Endodermal cell (in vitro differentiated cells): ENCODE data around the gene BET1L. TPM values are rescaled to one million over a fixed set of nuclear protein-coding genes. Genes with fewer than 3 reads are reported as not detected.
"Not testable (repeated sequence)": the region's sequence is repeated elsewhere in the genome, so short reads cannot be mapped to it uniquely, and the experiment has no call there.

Source experiments
- DNase-seq: peaks from one replicate; pipeline ENCODE4 v3.0.0-alpha.2; 2017
- H3K27ac ChIP-seq: 2 replicates; pipeline ENCODE4 v1.5.1; 2013; ENCODE audit warnings: mild to moderate bottlenecking, low read depth, low read length, moderate library complexity
- H3K27me3 ChIP-seq: 2 replicates; pipeline ENCODE4 v1.6.1; 2013; ENCODE audit warnings: mild to moderate bottlenecking, low read length, moderate library complexity; ENCODE audit not compliant: insufficient read depth, control insufficient read depth, poor library complexity, severe bottlenecking
- H3K36me3 ChIP-seq: 2 replicates; pipeline ENCODE4 v1.7.0; 2013; ENCODE audit warnings: mild to moderate bottlenecking, low read length, moderate library complexity; ENCODE audit not compliant: control insufficient read depth, insufficient read depth
- H3K4me1 ChIP-seq: one replicate; pipeline ENCODE4 v1.7.0; 2013; ENCODE audit warnings: low read length; ENCODE audit not compliant: control insufficient read depth, insufficient read depth
- H3K4me3 ChIP-seq: 2 replicates; pipeline ENCODE4 v1.5.1; 2013; ENCODE audit warnings: mild to moderate bottlenecking, low read length, moderate library complexity
- H3K9ac ChIP-seq: 2 replicates; pipeline ENCODE4 v1.6.1; 2013; ENCODE audit warnings: mild to moderate bottlenecking, low read length, moderate library complexity; ENCODE audit not compliant: poor library complexity, severe bottlenecking; ENCODE audit errors: extremely low read depth
- H3K9me3 ChIP-seq: 2 replicates; pipeline ENCODE4 v1.6.1; 2013; ENCODE audit warnings: mild to moderate bottlenecking, low read length, moderate library complexity; ENCODE audit not compliant: control insufficient read depth
- H3K27ac Mint-ChIP-seq: 2 replicates; pipeline ENCODE4 v1.8.0; 2020; ENCODE audit warnings: mixed read lengths
- H3K27me3 Mint-ChIP-seq: 2 replicates; pipeline ENCODE4 v1.8.0; 2021; ENCODE audit warnings: mild to moderate bottlenecking, mixed read lengths; ENCODE audit not compliant: insufficient read depth
- H3K36me3 Mint-ChIP-seq: 2 replicates; pipeline ENCODE4 v1.8.0; 2020; ENCODE audit warnings: low read depth, mixed read lengths
- H3K4me1 Mint-ChIP-seq: 2 replicates; pipeline ENCODE4 v1.8.0; 2020; ENCODE audit warnings: mixed read lengths
- H3K4me3 Mint-ChIP-seq: 2 replicates; pipeline ENCODE4 v1.8.0; 2020; ENCODE audit warnings: mild to moderate bottlenecking, moderate library complexity, mixed read lengths
- H3K9me3 Mint-ChIP-seq: 2 replicates; pipeline ENCODE4 v1.8.0; 2020; ENCODE audit warnings: mild to moderate bottlenecking, mixed read lengths
- WGBS, 2 experiments: methylation state at CpG; one replicate each; pipeline versions ENCODE4 v1.1.5 to v1.1.7; 2013; ENCODE audit warnings: missing lambda C conversion rate in 2 of 2, mixed read lengths in 1 of 2; ENCODE audit not compliant: insufficient coverage in 1 of 2, insufficient read length in 1 of 2; 5-methylcytosine and 5-hydroxymethylcytosine counted together
- total RNA-seq, 2 donors: library from RNA; stranded (reverse); fragmentation: NEBNext Ultra II Directional in 1 of 2; extraction: Animal tissue kit (Norgen Biotek cat#: 25700) in 1 of 2; gene quantifications; 2 replicates in 1 of 2; 3 replicates in 1 of 2; pipeline ENCODE4 v1.2.1, GENCODE V29; 2021
- TF ChIP-seq, protein P1 (sequence below): fragments of 200-600 bp; sonication (generic); conservative IDR thresholded peaks from 2 replicates; pipeline ENCODE4 v1.5.0; 2021; ENCODE audit warnings: antibody characterized with exemption, mild to moderate bottlenecking

Gene BET1L
- total RNA-seq, 2 donors from 2014 or later: 47.4 to 63.7 TPM

DNA sequence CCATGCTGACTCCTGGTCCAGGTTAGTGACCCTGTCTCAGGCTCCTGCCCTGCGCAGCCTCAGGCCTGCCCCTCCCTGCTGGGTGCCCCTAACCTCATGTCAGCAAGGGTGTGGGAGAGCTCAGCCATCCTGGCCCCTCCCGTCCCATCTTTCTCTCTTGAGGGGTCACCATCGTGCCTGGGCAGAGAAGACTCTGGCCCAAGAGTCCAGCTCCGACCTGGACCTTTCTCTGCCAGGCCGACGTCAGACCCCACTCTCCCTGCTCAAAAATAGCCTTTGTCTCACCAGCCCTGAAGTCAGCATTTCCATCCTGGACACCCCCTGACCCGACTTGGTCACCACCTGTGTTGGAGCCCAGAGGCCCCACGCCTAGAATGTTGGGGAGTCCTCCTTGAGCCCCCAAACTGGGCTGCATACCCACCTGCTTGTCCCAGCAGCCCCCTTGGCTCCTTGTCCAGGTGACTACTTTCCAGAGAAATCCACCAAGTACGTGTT lies 9.4 kb downstream of the BET1L start:
- no peak overlapping the region for H3K4me3 Mint-ChIP-seq

DNA sequence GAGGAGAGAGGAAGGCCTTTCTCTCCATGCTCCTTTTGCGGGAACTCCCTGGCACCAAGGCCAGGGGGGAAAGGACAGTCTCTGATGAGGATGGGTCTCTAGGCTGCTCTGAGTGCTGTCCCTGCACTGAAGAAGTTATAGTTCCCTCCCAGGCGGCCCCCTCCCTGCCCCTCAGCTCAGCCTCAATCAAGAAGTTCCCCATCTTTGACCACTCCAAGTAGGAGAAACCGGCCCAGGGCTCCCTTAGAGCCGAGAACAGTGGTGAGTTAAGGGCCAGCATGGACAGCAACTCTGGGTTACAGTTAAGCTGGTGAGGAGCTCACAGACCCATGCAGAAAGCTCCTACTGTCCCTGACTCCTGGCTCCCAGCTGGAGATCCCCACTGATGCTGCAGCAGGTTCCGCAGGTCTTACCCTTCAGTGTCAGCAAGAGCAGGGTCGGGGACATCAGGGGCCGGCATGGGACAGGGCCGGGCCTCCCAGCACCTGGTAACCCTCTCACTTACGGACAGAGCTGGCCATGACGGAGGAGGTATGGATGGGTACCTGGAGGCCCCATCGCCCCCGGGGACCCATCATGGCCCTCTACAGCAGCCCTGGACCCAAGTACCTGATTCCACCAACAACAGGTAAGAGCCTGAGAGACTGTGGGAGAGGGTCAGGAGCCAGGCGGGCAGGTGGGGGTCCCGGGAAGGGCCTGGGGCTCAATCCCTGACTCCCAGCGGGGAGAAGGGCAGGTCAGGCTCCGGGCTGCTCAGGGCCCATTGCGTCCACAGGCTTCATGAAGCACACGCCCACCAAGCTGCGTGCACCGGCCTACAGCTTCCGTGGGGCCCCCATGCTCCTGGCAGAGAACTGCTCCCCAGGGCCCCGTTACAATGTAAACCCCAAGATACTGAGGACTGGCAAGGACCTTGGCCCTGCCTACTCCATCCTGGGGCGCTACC lies 10.1 kb downstream of the BET1L start:
- H3K4me3 Mint-ChIP-seq: no peak overlapping the region
- Histone ChIP-seq H3K9ac (no peak overlapping the region), H3K4me3 (no peak overlapping the region), H3K9me3 (no peaks in the 10 kb centered on the region), H3K27ac (no peak overlapping the region), H3K36me3 (peaks cover 9% of the 10 kb centered on the region), H3K4me1 (peaks cover 4% of the 10 kb centered on the region), H3K27me3 (no peaks in the 10 kb centered on the region)
- WGBS, 2 experiments: 93 to 96% methylated on average over 13 to 23 of the region's 23 CpGs
- no peak overlapping the region for H3K27ac Mint-ChIP-seq
- H3K9me3 Mint-ChIP-seq: peaks cover 1% of the 10 kb centered on the region
- TF ChIP-seq, protein P1, sequence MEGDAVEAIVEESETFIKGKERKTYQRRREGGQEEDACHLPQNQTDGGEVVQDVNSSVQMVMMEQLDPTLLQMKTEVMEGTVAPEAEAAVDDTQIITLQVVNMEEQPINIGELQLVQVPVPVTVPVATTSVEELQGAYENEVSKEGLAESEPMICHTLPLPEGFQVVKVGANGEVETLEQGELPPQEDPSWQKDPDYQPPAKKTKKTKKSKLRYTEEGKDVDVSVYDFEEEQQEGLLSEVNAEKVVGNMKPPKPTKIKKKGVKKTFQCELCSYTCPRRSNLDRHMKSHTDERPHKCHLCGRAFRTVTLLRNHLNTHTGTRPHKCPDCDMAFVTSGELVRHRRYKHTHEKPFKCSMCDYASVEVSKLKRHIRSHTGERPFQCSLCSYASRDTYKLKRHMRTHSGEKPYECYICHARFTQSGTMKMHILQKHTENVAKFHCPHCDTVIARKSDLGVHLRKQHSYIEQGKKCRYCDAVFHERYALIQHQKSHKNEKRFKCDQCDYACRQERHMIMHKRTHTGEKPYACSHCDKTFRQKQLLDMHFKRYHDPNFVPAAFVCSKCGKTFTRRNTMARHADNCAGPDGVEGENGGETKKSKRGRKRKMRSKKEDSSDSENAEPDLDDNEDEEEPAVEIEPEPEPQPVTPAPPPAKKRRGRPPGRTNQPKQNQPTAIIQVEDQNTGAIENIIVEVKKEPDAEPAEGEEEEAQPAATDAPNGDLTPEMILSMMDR: no peak
- DNase-seq: peak; percentile 35
- H3K27me3 Mint-ChIP-seq: peaks cover 2% of the 10 kb centered on the region
- peaks cover 2% of the 10 kb centered on the region for H3K4me1 Mint-ChIP-seq
- H3K36me3 Mint-ChIP-seq: peaks cover 10% of the 10 kb centered on the region

More for the DNA sequence above, 9.4 kb downstream of the BET1L start:
- TF ChIP-seq, protein P1: no peak
- H3K4me1 ChIP-seq: peaks cover 11% of the 10 kb centered on the region
- Mint-ChIP-seq H3K9me3 (no peaks in the 10 kb centered on the region), H3K36me3 (peaks cover 13% of the 10 kb centered on the region), H3K27me3 (peaks cover 2% of the 10 kb centered on the region), H3K4me1 (peaks cover 9% of the 10 kb centered on the region), H3K27ac (no peak overlapping the region)
- H3K27me3 ChIP-seq: no peaks in the 10 kb centered on the region
- WGBS, 2 experiments: 89 to 100% methylated on average over 2 to 9 of the region's 9 CpGs
- H3K4me3 ChIP-seq: no peak overlapping the region
- no peak overlapping the region for H3K9ac ChIP-seq
- no peak overlapping the region for H3K27ac ChIP-seq
- no peaks in the 10 kb centered on the region for H3K9me3 ChIP-seq
- DNase-seq: peak; percentile 25
- H3K36me3 ChIP-seq: peaks cover 9% of the 10 kb centered on the region

DNA sequence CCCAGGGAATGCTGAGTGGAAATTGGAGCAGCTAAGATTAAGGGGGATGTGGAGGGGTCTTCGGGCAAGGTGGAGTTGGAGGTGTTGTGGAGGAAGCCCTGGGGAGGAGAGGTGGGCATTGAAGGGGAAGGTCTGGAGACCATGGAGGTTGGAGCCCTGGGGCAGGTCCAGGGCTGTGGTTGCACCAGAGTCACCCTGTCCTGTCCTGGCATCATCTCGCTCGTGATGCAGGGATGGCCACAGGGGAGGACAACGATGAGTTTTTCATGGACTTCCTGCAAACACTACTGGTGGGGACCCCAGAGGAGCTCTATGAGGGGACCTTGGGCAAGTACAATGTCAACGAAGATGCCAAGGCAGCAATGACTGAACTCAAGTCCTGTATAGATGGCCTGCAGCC lies 13.7 kb downstream of the BET1L start:
- H3K36me3 ChIP-seq, H3K4me3 ChIP-seq, H3K27ac Mint-ChIP-seq, H3K27me3 ChIP-seq, H3K4me3 Mint-ChIP-seq, H3K9me3 ChIP-seq, DNase-seq, H3K27me3 Mint-ChIP-seq, H3K4me1 Mint-ChIP-seq, H3K4me1 ChIP-seq, H3K27ac ChIP-seq, H3K36me3 Mint-ChIP-seq, H3K9ac ChIP-seq, H3K9me3 Mint-ChIP-seq: not testable (repeated sequence)
- 40 to 85% methylated on average over 1 to 5 of the region's 5 CpGs for WGBS, 2 experiments

DNA sequence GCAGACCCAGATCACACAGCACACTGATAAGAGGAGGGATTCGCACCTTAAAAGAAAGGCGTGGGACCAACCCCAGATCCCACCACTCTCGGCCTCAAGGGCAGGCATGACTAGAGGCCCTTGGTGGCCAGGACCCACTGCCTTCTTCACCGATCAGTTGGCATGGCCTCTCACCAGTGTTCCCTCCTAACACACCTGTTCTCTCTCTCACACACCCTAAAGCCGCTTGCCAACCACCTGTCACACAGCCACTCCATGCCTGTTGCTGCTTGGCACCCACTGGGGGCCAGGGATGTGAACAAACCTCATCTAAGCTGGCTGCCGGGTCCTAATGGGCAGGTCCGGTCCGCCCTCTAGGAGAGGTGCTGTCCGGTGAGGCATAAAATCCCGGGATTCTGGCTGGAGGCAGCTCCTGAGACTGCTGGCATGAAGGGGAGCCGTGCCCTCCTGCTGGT lies 14.5 kb downstream of the BET1L start, which contains the start of gene SCGB1C1:
SCGB1C1 (plus strand) TSS at position 405 of the 455 bp plus-strand sequence; CDS start at position 427, 22 bp downstream.
- no CpG with 5 or more reads among the region's 11 CpGs for WGBS, 2 experiments
- H3K36me3 Mint-ChIP-seq, H3K27me3 Mint-ChIP-seq, H3K9ac ChIP-seq, H3K36me3 ChIP-seq, H3K4me3 Mint-ChIP-seq, H3K27me3 ChIP-seq, H3K4me1 Mint-ChIP-seq, H3K9me3 Mint-ChIP-seq, DNase-seq, H3K9me3 ChIP-seq, H3K27ac ChIP-seq, H3K4me1 ChIP-seq, H3K27ac Mint-ChIP-seq, H3K4me3 ChIP-seq: not testable (repeated sequence)
